Loucy (cell line): ENCODE data around the gene MRTFB.

Experiments used
- CTCF ChIP-seq: fragments of 200-600 bp; sonication (generic); conservative IDR thresholded peaks from 2 replicates; pipeline ENCODE4 v1.5.1; 2014; ENCODE audit warnings: mild to moderate bottlenecking, antibody characterized with exemption, low read length
- EZH2phosphoT487 ChIP-seq: fragments of 200-600 bp; IDR thresholded peaks from 2 replicates; pipeline ENCODE4 v1.6.1; 2018; ENCODE audit warnings: antibody characterized with exemption, mild to moderate bottlenecking, moderate library complexity, borderline replicate concordance

- no peak for TF ChIP-seq CTCF
- TF ChIP-seq EZH2phosphoT487, result no peak
Observed at GRCh38 chr16:14106457-14106856, 35.3 kb downstream of the MRTFB start.
